ENCODE measurements around the gene DDX28.
"Not testable (repeated sequence)": the region's sequence is repeated elsewhere in the genome, so short reads cannot be mapped to it uniquely, and the experiment has no call there.

DDX28 gene

GRCh38 chr16:67996666-67997065 lies 26.4 kb downstream of the DDX28 start:
- no peak for DNase-seq (ENCODE audit: extremely low read depth in 1 of 2, low read depth in 1 of 2)

GRCh38 chr16:67995423-67995822 lies 27.6 kb downstream of the DDX28 start:
- no peak for DNase-seq (ENCODE audit: extremely low read depth in 1 of 2, low read depth in 1 of 2)

- DNase-seq (ENCODE audit: extremely low read depth in 1 of 2, low read depth in 1 of 2), result not testable (repeated sequence)
Observed at GRCh38 chr16:67994040-67994408, 29.0 kb downstream of the DDX28 start.

GRCh38 chr16:67993207-67994039 lies 29.6 kb downstream of the DDX28 start:
- peak; percentile 68 to 72 for DNase-seq (ENCODE audit: extremely low read depth in 1 of 2, low read depth in 1 of 2)

GRCh38 chr16:67992661-67993206 lies 30.3 kb downstream of the DDX28 start:
- no peak for DNase-seq (ENCODE audit: extremely low read depth in 1 of 2, low read depth in 1 of 2)

- no peak for DNase-seq (ENCODE audit: extremely low read depth in 1 of 2, low read depth in 1 of 2)
Observed at GRCh38 chr16:67990018-67990386, 33.0 kb downstream of the DDX28 start.

- no peak for DNase-seq (ENCODE audit: extremely low read depth in 1 of 2, low read depth in 1 of 2)
Observed at GRCh38 chr16:67989322-67990017, 33.6 kb downstream of the DDX28 start.

GRCh38 chr16:67988675-67989074 lies 34.4 kb downstream of the DDX28 start:
- no peak for DNase-seq (ENCODE audit: extremely low read depth in 1 of 2, low read depth in 1 of 2)

GRCh38 chr16:67987460-67988160 lies 35.4 kb downstream of the DDX28 start:
- DNase-seq (ENCODE audit: extremely low read depth in 1 of 2, low read depth in 1 of 2), result no peak

- no peak for DNase-seq (ENCODE audit: extremely low read depth in 1 of 2, low read depth in 1 of 2)
Observed at GRCh38 chr16:67986949-67987348, 36.1 kb downstream of the DDX28 start.

- no peak for DNase-seq (ENCODE audit: extremely low read depth in 1 of 2, low read depth in 1 of 2)
Observed at GRCh38 chr16:67982011-67982696, 40.9 kb downstream of the DDX28 start.

GRCh38 chr16:67979955-67980678 lies 42.9 kb downstream of the DDX28 start, which contains the start of gene DPEP3:
DPEP3 (minus strand) TSS chr16:67980499; CDS start chr16:67980380, 119 bp downstream.
- no peak for DNase-seq (ENCODE audit: extremely low read depth in 1 of 2, low read depth in 1 of 2)

GRCh38 chr16:67977469-67978227 lies 45.4 kb downstream of the DDX28 start:
- DNase-seq (ENCODE audit: extremely low read depth in 1 of 2, low read depth in 1 of 2), result no peak

GRCh38 chr16:67977005-67977404 lies 46.0 kb downstream of the DDX28 start:
- no peak for DNase-seq (ENCODE audit: extremely low read depth in 1 of 2, low read depth in 1 of 2)

- no peak for DNase-seq (ENCODE audit: extremely low read depth in 1 of 2, low read depth in 1 of 2)
Observed at GRCh38 chr16:67976205-67976604, 46.8 kb downstream of the DDX28 start.

- no peak for DNase-seq (ENCODE audit: extremely low read depth in 1 of 2, low read depth in 1 of 2)
Observed at GRCh38 chr16:67975321-67976105, 47.5 kb downstream of the DDX28 start.

- not testable (repeated sequence) for DNase-seq (ENCODE audit: extremely low read depth in 1 of 2, low read depth in 1 of 2)
Observed at GRCh38 chr16:67972285-67972684, 50.7 kb downstream of the DDX28 start.

- DNase-seq (ENCODE audit: extremely low read depth in 1 of 2, low read depth in 1 of 2), result no peak
Observed at GRCh38 chr16:67971111-67971510, 51.9 kb downstream of the DDX28 start.
